ENCODE measurements around the gene USP15. TPM values are rescaled to one million over a fixed set of nuclear protein-coding genes. Genes with fewer than 3 reads are reported as not detected.
"Not testable (repeated sequence)": the region's sequence is repeated elsewhere in the genome, so short reads cannot be mapped to it uniquely, and the experiment has no call there.

Gene USP15
- total and polyA plus RNA-seq, 2 experiments from 2014 or later, result 20.6 to 42.4 TPM

DNA sequence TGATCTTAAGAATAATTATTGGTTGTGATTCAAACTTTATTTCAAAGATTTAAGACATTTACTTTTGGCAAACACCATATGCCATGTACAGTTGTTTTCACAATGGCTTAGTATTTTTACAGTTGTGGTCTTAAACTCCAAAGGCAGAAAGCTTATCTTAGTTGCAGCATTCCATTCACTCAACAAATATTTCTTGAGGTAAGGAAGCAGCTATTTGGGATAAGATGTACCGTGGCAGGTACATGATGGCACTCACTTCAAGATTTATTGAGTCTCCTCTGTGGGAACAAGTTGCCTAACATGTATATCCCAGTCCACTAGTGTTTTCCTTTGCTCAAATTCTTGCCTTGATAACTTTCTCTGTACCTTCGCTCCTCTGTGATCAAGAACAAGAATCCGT lies 198.4 kb downstream of the USP15 start:
- H3K79me2 ChIP-seq, result no peaks in the 10 kb centered on the region
- no peaks in the 10 kb centered on the region for H3K4me1 ChIP-seq (ENCODE audit: insufficient read depth)
- WGBS (ENCODE audit: low lambda C conversion rate, missing lambda C conversion rate), result 69% methylated on average over 3 of the region's 3 CpGs

DNA sequence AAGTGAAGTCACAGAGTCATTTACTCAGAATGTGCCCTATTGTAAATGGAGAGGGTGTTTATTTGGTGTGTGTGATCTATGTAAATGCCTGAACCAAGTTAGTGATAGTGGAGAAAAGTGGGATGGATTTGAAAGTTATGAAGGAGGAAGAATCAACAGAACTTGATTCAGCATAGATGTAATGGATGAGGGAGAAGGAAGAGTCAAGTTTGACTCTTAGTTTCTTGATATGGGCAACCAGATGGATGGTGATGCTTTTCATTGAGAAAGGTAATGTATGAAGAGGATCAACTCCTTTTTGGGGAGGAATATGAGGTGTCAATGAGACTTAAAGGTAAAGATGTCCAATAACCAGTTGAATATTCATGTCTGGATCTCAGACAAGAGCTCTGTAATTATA lies 199.8 kb downstream of the USP15 start:
- H3K4me2 ChIP-seq, result no peak overlapping the region

More for the DNA sequence above, 198.4 kb downstream of the USP15 start:
- no peak overlapping the region for H2AFZ ChIP-seq
- H3K4me3 ChIP-seq, result no peak overlapping the region
- no peaks in the 10 kb centered on the region for H3K36me3 ChIP-seq (replicated peaks; ENCODE audit: insufficient read depth, low read depth)
- no peaks in the 10 kb centered on the region for H3K9me3 ChIP-seq (ENCODE audit: low read depth)
- no peak overlapping the region for H3K4me2 ChIP-seq
- no peaks in the 10 kb centered on the region for H4K20me1 ChIP-seq (ENCODE audit: insufficient read depth, poor library complexity, severe bottlenecking)
- peak overlapping the region; percentile 53 for H3K27ac ChIP-seq
- no peak for DNase-seq (ENCODE audit: low spot score)
- TF ChIP-seq EZH2phosphoT487 (IDR thresholded peaks at IDR 0.05; ENCODE audit: low read depth, severe bottlenecking, unreplicated experiment) (no peak), EZH2 (IDR thresholded peaks at IDR 0.05; ENCODE audit: borderline replicate concordance) (no peak)
- TF ChIP-seq, protein P1, sequence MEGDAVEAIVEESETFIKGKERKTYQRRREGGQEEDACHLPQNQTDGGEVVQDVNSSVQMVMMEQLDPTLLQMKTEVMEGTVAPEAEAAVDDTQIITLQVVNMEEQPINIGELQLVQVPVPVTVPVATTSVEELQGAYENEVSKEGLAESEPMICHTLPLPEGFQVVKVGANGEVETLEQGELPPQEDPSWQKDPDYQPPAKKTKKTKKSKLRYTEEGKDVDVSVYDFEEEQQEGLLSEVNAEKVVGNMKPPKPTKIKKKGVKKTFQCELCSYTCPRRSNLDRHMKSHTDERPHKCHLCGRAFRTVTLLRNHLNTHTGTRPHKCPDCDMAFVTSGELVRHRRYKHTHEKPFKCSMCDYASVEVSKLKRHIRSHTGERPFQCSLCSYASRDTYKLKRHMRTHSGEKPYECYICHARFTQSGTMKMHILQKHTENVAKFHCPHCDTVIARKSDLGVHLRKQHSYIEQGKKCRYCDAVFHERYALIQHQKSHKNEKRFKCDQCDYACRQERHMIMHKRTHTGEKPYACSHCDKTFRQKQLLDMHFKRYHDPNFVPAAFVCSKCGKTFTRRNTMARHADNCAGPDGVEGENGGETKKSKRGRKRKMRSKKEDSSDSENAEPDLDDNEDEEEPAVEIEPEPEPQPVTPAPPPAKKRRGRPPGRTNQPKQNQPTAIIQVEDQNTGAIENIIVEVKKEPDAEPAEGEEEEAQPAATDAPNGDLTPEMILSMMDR (IDR thresholded peaks at IDR 0.05; ENCODE audit: poor library complexity), result no peak
- no peaks in the 10 kb centered on the region for H3K27me3 ChIP-seq
- no peaks in the 10 kb centered on the region for H3K9me2 ChIP-seq (replicated peaks; ENCODE audit: insufficient read depth)

DNA sequence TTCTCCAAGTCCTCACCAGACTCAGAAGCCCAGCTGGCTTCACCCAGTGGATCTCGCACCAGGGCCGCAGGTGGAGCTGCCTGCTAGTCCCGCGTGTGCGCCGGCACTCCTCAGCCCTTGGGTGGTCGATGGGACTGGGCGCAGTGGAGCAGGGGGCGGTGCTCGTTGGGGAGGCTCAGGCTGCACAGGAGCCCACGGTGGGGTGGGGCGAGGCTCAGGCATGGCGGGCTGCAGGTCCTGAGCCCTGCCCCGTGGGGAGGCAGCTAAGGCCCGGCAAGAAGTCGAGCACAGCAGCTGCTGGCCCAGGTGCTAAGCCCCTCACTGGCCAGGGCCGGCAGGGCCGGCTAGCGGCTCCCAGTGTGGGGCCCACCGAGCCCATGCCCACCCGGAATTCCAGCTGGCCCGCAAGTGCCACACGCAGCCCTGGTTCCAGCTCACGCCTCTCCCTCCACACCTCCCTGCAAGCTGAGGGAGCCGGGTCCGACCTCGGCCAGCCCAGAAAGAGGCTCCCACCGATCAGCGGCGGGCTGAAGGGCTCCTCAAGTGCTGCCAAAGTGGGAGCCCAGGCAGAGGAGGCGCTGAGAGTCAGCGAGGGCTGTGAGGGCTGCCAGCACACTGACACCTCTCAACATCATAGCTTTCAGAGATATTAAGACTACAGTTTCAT lies 201.1 kb downstream of the USP15 start:
- H3K4me1 ChIP-seq (ENCODE audit: insufficient read depth); DNase-seq (ENCODE audit: low spot score); H3K4me3 ChIP-seq; H3K9me3 ChIP-seq (ENCODE audit: low read depth); H3K9me2 ChIP-seq (replicated peaks; ENCODE audit: insufficient read depth); H2AFZ ChIP-seq; H4K20me1 ChIP-seq (ENCODE audit: insufficient read depth, poor library complexity, severe bottlenecking); H3K79me2 ChIP-seq; H3K36me3 ChIP-seq (replicated peaks; ENCODE audit: insufficient read depth, low read depth); H3K27me3 ChIP-seq; H3K4me2 ChIP-seq; H3K27ac ChIP-seq: not testable (repeated sequence)
- WGBS (ENCODE audit: low lambda C conversion rate, missing lambda C conversion rate), result 95% methylated on average over 24 of the region's 32 CpGs

More for the DNA sequence above, 199.8 kb downstream of the USP15 start:
- Histone ChIP-seq H3K9me3 (ENCODE audit: low read depth) (no peaks in the 10 kb centered on the region), H3K9me2 (replicated peaks; ENCODE audit: insufficient read depth) (no peaks in the 10 kb centered on the region), H4K20me1 (ENCODE audit: insufficient read depth, poor library complexity, severe bottlenecking) (no peaks in the 10 kb centered on the region), H3K79me2 (no peaks in the 10 kb centered on the region), H3K4me1 (ENCODE audit: insufficient read depth) (no peaks in the 10 kb centered on the region), H3K36me3 (replicated peaks; ENCODE audit: insufficient read depth, low read depth) (no peaks in the 10 kb centered on the region), H3K27me3 (no peaks in the 10 kb centered on the region), H2AFZ (no peak overlapping the region), H3K27ac (no peak overlapping the region), H3K4me3 (no peak overlapping the region)
- DNase-seq (ENCODE audit: low spot score), result no peak
- TF ChIP-seq EZH2phosphoT487 (IDR thresholded peaks at IDR 0.05; ENCODE audit: low read depth, severe bottlenecking, unreplicated experiment), result no peak
- TF ChIP-seq, protein P1 (IDR thresholded peaks at IDR 0.05; ENCODE audit: poor library complexity), result no peak
- no peak for TF ChIP-seq EZH2 (IDR thresholded peaks at IDR 0.05; ENCODE audit: borderline replicate concordance)

DNA sequence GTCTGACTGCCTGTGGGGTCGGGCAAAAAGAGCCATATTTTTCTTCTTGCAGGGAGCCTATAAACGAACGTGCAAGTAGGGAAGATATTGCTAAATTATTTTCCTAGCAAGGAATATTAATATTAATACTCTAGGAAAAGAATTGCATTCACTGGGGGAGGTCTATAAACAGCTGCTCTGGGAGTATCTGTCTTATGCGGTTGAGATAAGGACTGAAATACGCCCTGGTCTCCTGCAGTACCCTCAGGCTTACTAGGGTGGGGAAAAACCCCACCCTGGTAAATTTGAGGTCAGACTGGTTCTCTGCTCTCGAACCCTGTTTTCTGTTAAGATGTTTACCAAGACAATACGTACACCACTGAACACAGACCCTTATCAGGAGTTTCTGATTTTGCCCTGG lies 203.0 kb downstream of the USP15 start:
- not testable (repeated sequence) for DNase-seq (ENCODE audit: low spot score); H4K20me1 ChIP-seq (ENCODE audit: insufficient read depth, poor library complexity, severe bottlenecking); H3K9me3 ChIP-seq (ENCODE audit: low read depth); H2AFZ ChIP-seq; H3K27me3 ChIP-seq; H3K4me3 ChIP-seq; H3K27ac ChIP-seq; H3K4me1 ChIP-seq (ENCODE audit: insufficient read depth); H3K36me3 ChIP-seq (replicated peaks; ENCODE audit: insufficient read depth, low read depth); H3K4me2 ChIP-seq; H3K9me2 ChIP-seq (replicated peaks; ENCODE audit: insufficient read depth)
- WGBS (ENCODE audit: low lambda C conversion rate, missing lambda C conversion rate), result 83% methylated on average over 7 of the region's 7 CpGs
- H3K79me2 ChIP-seq, result peaks cover 15% of the 10 kb centered on the region

Small RNAs within 50 kb of the gene (small RNA-seq; reads per million reads assigned to genes)
- gene RF00017, result not detected
- not detected for gene RNU6-595P

Other genes with a start within 250 kb of the USP15 start
- gene MON2, start 206.4 kb downstream of the USP15 start, total RNA-seq, result 44.3 and 60.9 TPM in 2 replicates
- gene MON2, start 206.4 kb downstream of the USP15 start, polyA plus RNA-seq, result 23.7 and 24.0 TPM in 2 replicates